Suprapubic skin (tissue), 4 donors: ENCODE measurements around the gene SIPA1L3. TPM values are rescaled to one million over a fixed set of nuclear protein-coding genes. Genes with fewer than 3 reads are reported as not detected.

Source experiments
- DNase-seq, 2 donors: peaks; one replicate each; pipeline ENCODE4 v3.0.0-alpha.2; 2019; ENCODE audit warnings: low spot score in 2 of 2
- H3K27ac ChIP-seq: fragments of 200-600 bp; sonication (generic); one replicate; pipeline ENCODE4 v1.5.1; 2019
- H3K27me3 ChIP-seq: fragments of 200-600 bp; sonication (generic); one replicate; pipeline ENCODE4 v1.5.1; 2019
- H3K36me3 ChIP-seq: fragments of 200-600 bp; sonication (generic); one replicate; pipeline ENCODE4 v1.5.1; 2019
- H3K4me1 ChIP-seq: fragments of 200-600 bp; sonication (generic); one replicate; pipeline ENCODE4 v1.5.1; 2019
- H3K4me3 ChIP-seq: fragments of 200-600 bp; sonication (generic); one replicate; pipeline ENCODE4 v1.5.1; 2019; ENCODE audit warnings: mild to moderate bottlenecking
- H3K9me3 ChIP-seq: fragments of 200-600 bp; sonication (generic); one replicate; pipeline ENCODE4 v1.5.1; 2019
- EP300 ChIP-seq: sonication (generic); formaldehyde crosslinking; IDR thresholded peaks from one replicate; pipeline ENCODE4 v1.6.1; 2017; ENCODE audit warnings: antibody characterized with exemption
- POLR2A ChIP-seq, 2 donors: fragments of 450-650 bp; IDR thresholded peaks; one replicate each; pipeline ENCODE4 v1.6.1; 2017; ENCODE audit warnings: antibody characterized with exemption in 2 of 2, mild to moderate bottlenecking in 2 of 2, moderate library complexity in 2 of 2
- POLR2AphosphoS5 ChIP-seq, 3 donors: sonication (generic); formaldehyde crosslinking; IDR thresholded peaks; one replicate each; pipeline ENCODE4 v1.6.1; 2017; ENCODE audit warnings: antibody characterized with exemption in 3 of 3
- WGBS: methylation state at CpG from one replicate; pipeline ENCODE4 v1.1.5; 2018; 5-methylcytosine and 5-hydroxymethylcytosine counted together
- total RNA-seq, 4 donors: library from RNA; depleted of rRNA; stranded (reverse); fragments of >200 nt; gene quantifications; one replicate each; pipeline ENCODE4 v1.1.0, GENCODE V29; 2016
- TF ChIP-seq, protein P1 (sequence below), 2 donors: fragments of 200-600 bp in 1 of 2; fragments of 450-650 bp in 1 of 2; sonication (generic) in 1 of 2; IDR thresholded peaks; one replicate each; pipeline ENCODE4 v1.5.1; 2016 to 2019; ENCODE audit warnings: antibody characterized with exemption in 2 of 2, mild to moderate bottlenecking in 1 of 2, moderate library complexity in 1 of 2

Gene SIPA1L3
- total RNA-seq, 4 donors from 2014 or later, result 52.6 to 92.1 (median 81.8) TPM

DNA sequence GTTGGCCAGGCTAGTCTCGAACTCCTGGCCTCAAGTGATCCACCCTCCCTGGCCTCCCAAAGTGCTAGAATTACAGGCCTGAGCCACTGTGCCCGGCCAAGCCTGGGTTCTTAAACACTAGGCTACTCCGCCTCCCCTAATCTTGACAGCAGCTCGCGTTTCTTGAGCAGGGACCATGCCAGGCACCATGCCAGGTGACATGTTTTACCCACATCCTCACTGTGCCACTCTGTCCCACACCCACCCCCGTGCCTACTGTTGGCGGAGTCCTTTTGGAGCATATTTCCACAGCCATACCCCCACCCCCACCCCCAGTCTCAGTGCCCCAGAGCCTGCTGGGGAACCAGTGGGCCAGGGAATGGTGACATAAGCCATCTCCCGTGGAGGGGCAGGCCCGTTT, 218.2 kb downstream of the SIPA1L3 start:
- TF ChIP-seq POLR2A (IDR thresholded peaks at IDR 0.05) (no peak), POLR2AphosphoS5 (IDR thresholded peaks at IDR 0.05) (no peak)
- H3K9me3 ChIP-seq, result no peaks in the 10 kb centered on the region
- no peaks in the 10 kb centered on the region for H3K4me1 ChIP-seq
- no peak overlapping the region for H3K4me3 ChIP-seq
- H3K36me3 ChIP-seq, result peaks cover 35% of the 10 kb centered on the region
- H3K27ac ChIP-seq, result no peak overlapping the region
- H3K27me3 ChIP-seq, result no peaks in the 10 kb centered on the region
- DNase-seq, result no peak
- WGBS, result 99% methylated on average over 9 of the region's 9 CpGs

DNA sequence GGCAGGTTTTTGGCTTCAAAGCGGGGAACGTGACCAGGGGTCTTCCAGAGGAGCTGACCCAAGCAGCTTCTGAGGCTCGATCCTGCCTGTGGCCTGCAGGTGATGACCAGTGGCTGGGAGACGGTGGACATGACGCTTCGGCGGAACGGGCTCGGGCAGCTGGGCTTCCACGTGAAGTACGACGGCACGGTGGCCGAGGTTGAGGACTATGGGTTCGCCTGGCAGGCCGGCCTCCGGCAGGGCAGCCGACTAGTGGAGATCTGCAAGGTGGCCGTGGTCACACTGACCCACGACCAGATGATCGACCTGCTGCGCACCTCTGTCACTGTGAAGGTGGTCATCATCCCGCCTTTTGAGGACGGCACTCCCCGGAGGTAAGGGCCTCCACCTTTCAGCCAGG, 223.4 kb downstream of the SIPA1L3 start:
- H3K9me3 ChIP-seq, result no peaks in the 10 kb centered on the region
- H3K4me1 ChIP-seq, result peaks cover 7% of the 10 kb centered on the region
- 96% methylated on average over 15 of the region's 25 CpGs for WGBS
- TF ChIP-seq POLR2A (IDR thresholded peaks at IDR 0.05), result no peak
- TF ChIP-seq EP300, result no peak
- TF ChIP-seq, protein P1, sequence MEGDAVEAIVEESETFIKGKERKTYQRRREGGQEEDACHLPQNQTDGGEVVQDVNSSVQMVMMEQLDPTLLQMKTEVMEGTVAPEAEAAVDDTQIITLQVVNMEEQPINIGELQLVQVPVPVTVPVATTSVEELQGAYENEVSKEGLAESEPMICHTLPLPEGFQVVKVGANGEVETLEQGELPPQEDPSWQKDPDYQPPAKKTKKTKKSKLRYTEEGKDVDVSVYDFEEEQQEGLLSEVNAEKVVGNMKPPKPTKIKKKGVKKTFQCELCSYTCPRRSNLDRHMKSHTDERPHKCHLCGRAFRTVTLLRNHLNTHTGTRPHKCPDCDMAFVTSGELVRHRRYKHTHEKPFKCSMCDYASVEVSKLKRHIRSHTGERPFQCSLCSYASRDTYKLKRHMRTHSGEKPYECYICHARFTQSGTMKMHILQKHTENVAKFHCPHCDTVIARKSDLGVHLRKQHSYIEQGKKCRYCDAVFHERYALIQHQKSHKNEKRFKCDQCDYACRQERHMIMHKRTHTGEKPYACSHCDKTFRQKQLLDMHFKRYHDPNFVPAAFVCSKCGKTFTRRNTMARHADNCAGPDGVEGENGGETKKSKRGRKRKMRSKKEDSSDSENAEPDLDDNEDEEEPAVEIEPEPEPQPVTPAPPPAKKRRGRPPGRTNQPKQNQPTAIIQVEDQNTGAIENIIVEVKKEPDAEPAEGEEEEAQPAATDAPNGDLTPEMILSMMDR (IDR thresholded peaks at IDR 0.05), result no peak
- no peak for TF ChIP-seq POLR2AphosphoS5 (IDR thresholded peaks at IDR 0.05)
- H3K4me3 ChIP-seq, result no peak overlapping the region
- no peaks in the 10 kb centered on the region for H3K27me3 ChIP-seq
- H3K36me3 ChIP-seq, result peaks cover 18% of the 10 kb centered on the region
- no peak overlapping the region for H3K27ac ChIP-seq
- no peak for DNase-seq

DNA sequence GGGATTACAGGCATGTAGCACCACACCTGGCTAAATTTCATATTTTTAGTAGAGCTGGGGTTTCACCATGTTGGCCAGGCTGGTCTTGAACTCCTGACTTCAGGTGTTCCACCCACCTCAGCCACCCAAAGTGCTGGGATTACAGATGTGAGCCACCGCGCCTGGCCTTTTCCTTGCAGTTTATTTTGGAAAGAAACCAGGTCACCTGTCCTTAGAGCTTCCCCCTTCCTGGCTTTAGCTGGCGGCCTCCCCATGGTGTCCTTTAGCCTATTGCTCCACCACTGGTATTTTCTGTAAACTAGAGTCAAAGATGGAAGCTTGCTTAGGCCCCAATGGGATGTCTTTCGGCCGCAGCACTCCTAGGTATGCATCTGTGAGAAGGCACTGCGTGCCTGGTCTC, 225.8 kb downstream of the SIPA1L3 start:
- no peaks in the 10 kb centered on the region for H3K9me3 ChIP-seq
- WGBS, result 91% methylated on average over 6 of the region's 6 CpGs
- peaks cover 12% of the 10 kb centered on the region for H3K4me1 ChIP-seq
- no peak for DNase-seq
- TF ChIP-seq POLR2A (IDR thresholded peaks at IDR 0.05) (no peak), POLR2AphosphoS5 (IDR thresholded peaks at IDR 0.05) (no peak), EP300 (no peak)
- TF ChIP-seq, protein P1 (IDR thresholded peaks at IDR 0.05), result no peak
- no peak overlapping the region for H3K27ac ChIP-seq
- H3K27me3 ChIP-seq, result no peaks in the 10 kb centered on the region
- peaks cover 16% of the 10 kb centered on the region for H3K36me3 ChIP-seq
- H3K4me3 ChIP-seq, result no peak overlapping the region

DNA sequence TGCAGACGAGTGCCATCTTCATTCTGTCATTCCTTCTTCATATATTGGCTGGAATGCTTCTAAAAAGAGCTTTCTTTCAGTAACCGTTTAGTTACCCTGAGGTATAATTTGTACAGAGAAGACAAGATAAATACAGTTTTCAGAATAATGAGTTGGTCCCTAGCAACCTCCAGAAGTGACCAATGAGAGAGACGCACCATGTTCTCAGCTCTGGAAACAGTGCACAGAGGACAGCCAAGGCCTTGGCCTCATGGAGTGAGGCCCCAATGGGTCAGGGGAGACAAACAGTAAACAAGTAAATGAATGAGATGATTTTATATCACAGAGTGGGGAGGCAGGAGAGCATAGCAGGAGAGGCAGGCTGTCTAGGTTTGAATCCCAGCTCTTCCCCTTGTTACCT, 226.3 kb downstream of the SIPA1L3 start:
- no peak for TF ChIP-seq POLR2A (IDR thresholded peaks at IDR 0.05)
- TF ChIP-seq POLR2AphosphoS5 (IDR thresholded peaks at IDR 0.05), result no peak
- TF ChIP-seq, protein P1 (IDR thresholded peaks at IDR 0.05), result no peak
- no peak for TF ChIP-seq EP300

DNA sequence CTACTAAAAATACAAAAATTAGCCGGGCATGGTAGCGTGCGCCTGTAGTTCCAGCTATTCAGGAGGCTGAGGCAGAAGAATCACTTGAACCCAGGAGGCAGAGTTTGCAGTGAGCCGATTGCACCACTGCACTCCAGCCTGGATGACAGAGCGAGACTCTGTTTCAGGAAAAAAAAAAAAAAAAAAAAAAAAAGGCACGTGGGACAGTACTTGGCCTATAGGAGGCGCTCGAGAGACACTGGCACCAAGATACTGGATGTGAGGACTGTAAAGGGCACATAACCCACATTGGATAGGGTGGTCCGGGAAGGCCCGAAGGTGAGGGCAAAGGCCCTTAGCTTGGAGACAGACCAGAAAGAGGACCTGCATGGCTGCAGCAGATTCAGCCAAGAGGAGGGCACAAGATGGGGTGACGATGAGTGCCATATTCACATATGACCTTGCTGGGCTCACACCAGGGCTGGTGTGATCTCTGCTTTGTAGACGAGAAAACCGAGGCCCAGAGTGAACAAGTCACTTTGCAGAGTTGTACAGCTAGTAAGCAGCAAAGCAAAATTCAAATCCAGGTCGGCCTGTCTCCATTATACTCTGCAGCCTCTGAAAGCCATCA, 227.6 kb downstream of the SIPA1L3 start:
- WGBS, result 65% methylated on average over 14 of the region's 14 CpGs
- DNase-seq, result no peak
- H3K9me3 ChIP-seq, result no peaks in the 10 kb centered on the region

More for the DNA sequence above, 226.3 kb downstream of the SIPA1L3 start:
- H3K4me1 ChIP-seq, result peaks cover 12% of the 10 kb centered on the region
- WGBS, result 100% methylated on average over 3 of the region's 3 CpGs
- H3K27me3 ChIP-seq, result no peaks in the 10 kb centered on the region
- no peaks in the 10 kb centered on the region for H3K9me3 ChIP-seq
- no peak overlapping the region for H3K27ac ChIP-seq
- DNase-seq, result no peak
- no peak overlapping the region for H3K4me3 ChIP-seq
- H3K36me3 ChIP-seq, result peaks cover 16% of the 10 kb centered on the region

More for the DNA sequence above, 227.6 kb downstream of the SIPA1L3 start:
- H3K36me3 ChIP-seq, result peaks cover 16% of the 10 kb centered on the region
- no peak for TF ChIP-seq POLR2A (IDR thresholded peaks at IDR 0.05)
- TF ChIP-seq, protein P1 (IDR thresholded peaks at IDR 0.05), result peak in 1 of 2 donors; percentile 45
- no peak overlapping the region for H3K4me3 ChIP-seq
- no peaks in the 10 kb centered on the region for H3K27me3 ChIP-seq
- H3K4me1 ChIP-seq, result peaks cover 17% of the 10 kb centered on the region
- peak overlapping the region; percentile 58 for H3K27ac ChIP-seq
